GM20000 (cell line): ENCODE data around the gene POLA2.

ENCODE experiments used
- DNase-seq: peaks from one replicate; pipeline ENCODE4 v3.0.0; 2012; ENCODE audit warnings: low spot score
- TF ChIP-seq, protein P1 (sequence below): IDR thresholded peaks from 2 replicates; pipeline ENCODE4 v1.5.1; 2012; ENCODE audit warnings: mild to moderate bottlenecking, control low read depth; ENCODE audit errors: extremely low read depth, missing control alignments

The POLA2 gene

DNA sequence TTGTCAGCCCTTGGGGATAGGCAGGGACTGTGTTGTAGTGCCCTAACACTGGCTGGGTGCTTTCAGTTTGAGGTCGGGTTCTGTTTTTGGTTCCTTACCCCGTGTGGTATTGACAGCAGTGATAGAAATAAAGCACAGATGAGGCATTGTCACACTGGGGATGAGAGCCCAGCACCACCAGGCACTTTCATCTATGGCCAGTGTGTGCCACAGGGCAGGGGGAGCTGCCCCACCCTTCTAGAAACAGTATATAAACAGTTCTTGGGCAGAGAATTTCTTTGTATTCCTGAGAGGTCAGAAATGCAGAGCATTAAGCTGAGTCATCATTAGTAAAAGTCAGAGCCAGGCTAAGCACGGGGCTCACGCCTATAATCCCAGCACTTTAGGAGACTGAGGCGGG lies 29.9 kb downstream of the POLA2 start:
- TF ChIP-seq, protein P1, sequence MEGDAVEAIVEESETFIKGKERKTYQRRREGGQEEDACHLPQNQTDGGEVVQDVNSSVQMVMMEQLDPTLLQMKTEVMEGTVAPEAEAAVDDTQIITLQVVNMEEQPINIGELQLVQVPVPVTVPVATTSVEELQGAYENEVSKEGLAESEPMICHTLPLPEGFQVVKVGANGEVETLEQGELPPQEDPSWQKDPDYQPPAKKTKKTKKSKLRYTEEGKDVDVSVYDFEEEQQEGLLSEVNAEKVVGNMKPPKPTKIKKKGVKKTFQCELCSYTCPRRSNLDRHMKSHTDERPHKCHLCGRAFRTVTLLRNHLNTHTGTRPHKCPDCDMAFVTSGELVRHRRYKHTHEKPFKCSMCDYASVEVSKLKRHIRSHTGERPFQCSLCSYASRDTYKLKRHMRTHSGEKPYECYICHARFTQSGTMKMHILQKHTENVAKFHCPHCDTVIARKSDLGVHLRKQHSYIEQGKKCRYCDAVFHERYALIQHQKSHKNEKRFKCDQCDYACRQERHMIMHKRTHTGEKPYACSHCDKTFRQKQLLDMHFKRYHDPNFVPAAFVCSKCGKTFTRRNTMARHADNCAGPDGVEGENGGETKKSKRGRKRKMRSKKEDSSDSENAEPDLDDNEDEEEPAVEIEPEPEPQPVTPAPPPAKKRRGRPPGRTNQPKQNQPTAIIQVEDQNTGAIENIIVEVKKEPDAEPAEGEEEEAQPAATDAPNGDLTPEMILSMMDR: no peak
- no peak for DNase-seq

DNA sequence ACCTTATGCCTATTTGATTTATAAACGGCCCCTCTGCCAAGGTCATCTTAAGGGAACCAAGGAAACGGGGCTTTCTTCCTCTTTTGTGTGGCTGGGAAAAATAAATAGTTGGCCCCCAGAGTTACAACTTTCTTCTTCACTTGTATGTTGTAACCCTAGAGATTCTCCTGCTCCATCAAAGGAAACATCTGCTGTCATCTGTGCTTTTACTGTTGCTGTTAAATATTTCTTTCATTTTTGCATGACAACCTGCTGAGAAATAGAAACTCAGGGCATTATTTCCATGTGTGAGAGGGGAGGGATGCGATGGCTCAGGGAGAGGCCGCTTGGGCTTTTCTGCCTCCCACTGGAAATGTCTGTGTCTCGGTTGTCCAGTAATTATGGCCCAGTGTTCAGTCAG lies 31.1 kb downstream of the POLA2 start:
- TF ChIP-seq, protein P1: no peak
- DNase-seq: no peak

DNA sequence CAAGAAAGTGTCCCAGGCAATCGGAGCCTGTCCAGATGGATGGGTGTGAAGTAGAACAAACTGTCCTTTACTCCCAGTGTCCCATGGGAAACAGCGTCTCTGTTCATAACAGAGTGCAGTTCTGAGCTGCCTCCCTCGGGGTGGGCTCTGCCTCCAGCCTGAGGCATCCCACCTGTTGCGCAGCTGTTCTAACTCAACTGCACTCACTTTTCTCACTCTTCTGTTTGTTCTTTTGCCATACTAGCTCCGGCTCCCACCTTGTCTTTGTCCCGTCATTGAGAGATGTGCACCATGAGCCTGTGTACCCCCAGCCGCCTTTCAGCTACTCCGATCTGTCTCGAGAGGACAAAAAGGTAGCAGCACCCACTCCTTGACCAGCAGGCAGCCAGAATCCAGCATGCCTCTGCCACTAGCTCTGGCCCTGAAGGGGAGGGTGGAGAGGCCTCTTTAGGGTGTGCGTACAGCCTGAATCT lies 32.2 kb downstream of the POLA2 start:
- TF ChIP-seq, protein P1: no peak
- no peak for DNase-seq

DNA sequence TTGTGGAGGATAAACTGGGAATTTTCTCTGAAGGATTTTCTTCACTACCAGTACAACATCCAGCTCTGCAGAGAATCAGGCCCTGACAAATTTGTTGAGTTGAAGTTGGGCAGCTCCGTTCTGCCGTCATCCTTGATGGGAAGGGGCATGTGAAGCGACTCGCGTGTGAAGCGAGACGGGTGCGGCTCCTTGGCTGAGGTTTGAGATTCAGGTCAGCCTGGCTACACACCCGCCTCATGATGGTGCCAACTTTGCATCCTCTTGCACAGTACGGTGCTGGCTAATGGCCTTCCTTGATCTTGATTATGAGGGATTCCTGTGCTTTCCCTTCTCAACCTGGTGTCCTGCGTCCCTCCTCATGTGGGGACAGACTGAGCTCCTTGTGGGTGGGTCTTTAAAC lies 33.2 kb downstream of the POLA2 start:
- TF ChIP-seq, protein P1: no peak
- DNase-seq: no peak

DNA sequence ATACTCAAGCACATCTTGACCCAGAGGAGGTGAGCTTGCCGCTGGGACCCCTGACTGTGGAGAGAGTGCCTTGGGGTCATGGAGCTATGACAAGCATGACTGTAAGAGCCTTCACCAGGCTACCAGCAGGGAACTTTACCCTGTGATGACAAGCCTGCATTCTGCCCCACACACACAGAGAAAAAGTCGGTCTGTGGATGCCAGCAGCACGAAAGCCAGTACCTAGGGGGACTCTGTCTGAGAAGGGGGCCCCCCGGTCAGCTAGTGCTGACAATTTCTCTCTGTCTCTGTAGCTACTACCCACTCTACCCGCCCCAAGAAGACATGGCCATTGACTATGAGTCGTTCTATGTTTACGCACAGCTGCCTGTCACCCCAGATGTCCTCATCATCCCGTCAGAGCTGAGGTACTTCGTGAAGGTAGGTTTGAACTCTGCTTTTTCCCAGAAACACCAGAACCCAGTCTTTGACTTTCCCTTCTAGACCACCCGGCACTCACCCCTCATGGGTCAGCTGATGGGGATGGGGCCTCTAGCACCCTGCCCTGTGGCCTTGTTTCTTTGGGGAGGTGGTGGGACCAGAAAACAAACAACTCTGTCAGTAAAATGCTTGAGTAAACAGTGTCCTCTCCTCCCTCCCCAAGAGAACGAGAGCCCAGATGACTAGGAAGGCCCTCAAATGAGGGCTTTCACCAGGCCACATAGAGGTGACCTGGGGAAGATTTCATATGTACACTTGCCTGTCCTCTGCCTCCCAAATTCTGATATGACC lies 34.0 kb downstream of the POLA2 start:
- no peak for DNase-seq
- TF ChIP-seq, protein P1: no peak

DNA sequence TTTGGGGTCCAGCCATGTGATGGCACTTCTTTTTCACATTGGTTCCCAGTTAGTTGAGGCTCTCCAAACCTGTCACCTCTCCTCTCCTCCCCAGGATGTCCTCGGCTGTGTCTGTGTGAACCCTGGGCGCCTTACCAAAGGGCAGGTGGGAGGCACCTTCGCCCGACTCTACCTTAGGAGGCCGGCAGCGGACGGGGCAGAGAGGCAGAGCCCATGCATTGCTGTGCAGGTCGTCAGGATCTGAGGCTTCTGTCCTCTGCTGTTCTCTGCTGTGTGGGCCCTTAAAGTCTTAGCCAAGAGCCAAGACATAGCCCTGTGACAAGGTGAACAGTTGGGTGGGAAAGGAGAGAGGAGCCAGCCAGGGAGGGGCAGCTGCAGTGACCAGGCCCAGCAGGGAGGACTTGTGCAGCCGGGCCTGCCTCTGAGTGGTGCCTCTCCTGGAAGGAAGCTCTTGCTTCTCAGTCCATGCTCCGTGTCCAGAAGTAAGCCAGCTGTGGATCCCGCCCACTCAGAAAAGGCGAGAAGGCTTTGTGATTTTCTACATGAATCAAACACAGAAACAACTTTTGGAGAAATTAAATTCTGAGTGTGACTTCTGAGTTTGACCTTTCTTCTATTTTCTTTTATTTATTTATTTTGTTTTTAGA lies 35.4 kb downstream of the POLA2 start:
- TF ChIP-seq, protein P1: no peak
- DNase-seq: no peak

DNA sequence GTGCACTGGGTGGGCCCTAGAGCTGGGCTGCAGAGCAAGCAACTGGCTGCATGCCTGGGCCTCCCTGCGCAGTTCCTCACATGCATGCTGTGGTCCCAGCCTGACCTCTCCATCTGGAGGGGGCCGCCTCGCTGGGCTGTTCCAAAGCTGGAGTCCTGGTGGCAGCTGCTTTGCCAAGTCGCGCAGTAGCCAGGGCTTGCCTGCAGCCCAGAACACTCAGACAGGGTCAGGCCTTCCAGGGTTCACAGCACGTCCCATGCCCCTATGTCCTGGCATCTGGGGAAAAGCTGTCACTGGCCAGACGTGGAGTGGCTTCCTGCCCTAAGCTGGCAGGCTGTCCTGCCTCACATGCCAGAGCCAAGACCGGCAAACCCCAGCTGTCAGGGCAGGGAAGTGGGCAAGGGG lies 36.4 kb downstream of the POLA2 start:
- DNase-seq: no peak
- TF ChIP-seq, protein P1: no peak
